Stimulated activated CD8-positive, alpha-beta memory T cell treated with anti-CD3 and anti-CD28 coated beads, Interleukin-12 subunit alpha, Interleukin-12 subunit beta, amount 100 ng/mL, for 1 hour (primary cell): Measurements from ENCODE around the gene STOML1.
A peak's percentile ranks its signal among the peaks of the same experiment; 100 is the strongest.
"Not testable (repeated sequence)": the region's sequence is repeated elsewhere in the genome, so short reads cannot be mapped to it uniquely, and the experiment has no call there.

Experiments
- DNase-seq: peaks from one replicate; pipeline ENCODE4 v3.0.0-alpha.2; 2020; ENCODE audit warnings: low read depth

Gene STOML1

DNA sequence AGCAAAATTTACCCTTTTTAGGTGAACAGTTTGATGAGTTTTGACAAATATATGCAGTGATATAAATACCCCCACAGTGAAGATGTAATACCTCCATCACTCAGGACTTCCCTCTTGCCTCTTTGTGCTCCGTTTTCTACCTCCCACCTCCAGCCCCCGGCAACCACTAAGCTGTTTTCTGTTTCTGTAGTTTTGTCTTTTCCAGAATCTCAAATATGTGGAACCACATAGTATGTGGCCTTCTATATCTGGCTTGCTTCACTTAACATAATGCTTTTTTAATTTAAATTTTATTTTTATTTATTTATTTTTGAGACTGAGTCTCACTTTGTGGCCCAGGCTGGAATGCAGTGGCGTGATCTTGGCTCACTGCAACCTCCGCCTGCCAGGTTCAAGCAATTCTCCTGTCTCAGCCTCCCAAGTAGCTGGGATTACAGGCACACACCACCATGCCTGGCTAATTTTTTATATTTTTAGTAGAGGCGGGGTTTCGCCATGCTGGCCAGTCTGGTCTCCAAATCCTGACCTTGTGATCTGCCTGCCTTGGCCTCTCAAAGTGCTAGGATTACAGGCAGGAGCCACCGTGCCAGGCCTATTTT, 31.5 kb downstream of the STOML1 start:
- DNase-seq = not testable (repeated sequence)

- no peak for DNase-seq
Observed at GRCh38 chr15:73959801-73960200, 32.3 kb downstream of the STOML1 start.

- DNase-seq = no peak
Observed at GRCh38 chr15:73959012-73959581, 33.0 kb downstream of the STOML1 start.

DNA sequence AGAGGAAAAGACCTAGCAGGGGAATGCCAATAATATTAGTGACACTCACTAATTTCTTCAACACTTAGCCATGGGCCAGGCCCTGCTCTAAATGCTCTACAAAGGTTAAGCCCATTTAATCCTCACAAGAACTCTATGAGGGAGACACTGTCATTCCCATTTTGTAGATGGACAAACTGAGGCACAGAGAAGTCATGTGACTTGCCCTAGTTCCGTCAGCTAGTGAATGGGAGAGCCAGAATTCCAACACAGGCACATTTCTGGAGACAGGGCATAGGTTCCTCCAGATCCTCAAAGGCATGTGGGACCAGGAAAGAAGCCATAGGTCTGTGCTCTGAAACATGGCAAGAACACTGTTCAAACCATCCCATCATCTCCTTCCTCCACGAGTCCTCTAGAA, 34.3 kb downstream of the STOML1 start:
- DNase-seq = no peak

- no peak for DNase-seq
Observed at GRCh38 chr15:73957276-73957675, 34.8 kb downstream of the STOML1 start.

GRCh38 chr15:73956743-73957135, 35.4 kb downstream of the STOML1 start:
- no peak for DNase-seq

GRCh38 chr15:73955861-73956742, 36.0 kb downstream of the STOML1 start:
- no peak for DNase-seq

DNA sequence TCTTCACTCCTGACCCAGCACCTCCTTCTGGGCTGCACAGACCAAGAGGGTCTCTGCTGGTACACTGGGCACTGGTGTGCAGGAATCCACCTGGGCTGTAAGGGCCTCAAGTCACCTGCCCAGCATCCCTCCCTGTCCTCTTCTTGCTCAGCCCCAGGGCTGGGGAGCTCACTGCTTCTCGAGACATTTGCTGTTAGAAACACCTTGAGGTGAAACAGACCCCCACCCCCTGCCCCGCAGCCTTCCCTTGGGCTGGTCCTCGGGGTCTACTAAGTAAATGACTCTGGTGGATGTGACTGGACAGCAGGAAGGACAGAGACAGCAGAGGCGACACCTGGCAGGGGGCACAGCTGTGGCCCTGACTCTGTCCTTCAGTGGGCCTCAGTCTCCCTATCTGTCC, 36.8 kb downstream of the STOML1 start:
- DNase-seq = no peak

DNA sequence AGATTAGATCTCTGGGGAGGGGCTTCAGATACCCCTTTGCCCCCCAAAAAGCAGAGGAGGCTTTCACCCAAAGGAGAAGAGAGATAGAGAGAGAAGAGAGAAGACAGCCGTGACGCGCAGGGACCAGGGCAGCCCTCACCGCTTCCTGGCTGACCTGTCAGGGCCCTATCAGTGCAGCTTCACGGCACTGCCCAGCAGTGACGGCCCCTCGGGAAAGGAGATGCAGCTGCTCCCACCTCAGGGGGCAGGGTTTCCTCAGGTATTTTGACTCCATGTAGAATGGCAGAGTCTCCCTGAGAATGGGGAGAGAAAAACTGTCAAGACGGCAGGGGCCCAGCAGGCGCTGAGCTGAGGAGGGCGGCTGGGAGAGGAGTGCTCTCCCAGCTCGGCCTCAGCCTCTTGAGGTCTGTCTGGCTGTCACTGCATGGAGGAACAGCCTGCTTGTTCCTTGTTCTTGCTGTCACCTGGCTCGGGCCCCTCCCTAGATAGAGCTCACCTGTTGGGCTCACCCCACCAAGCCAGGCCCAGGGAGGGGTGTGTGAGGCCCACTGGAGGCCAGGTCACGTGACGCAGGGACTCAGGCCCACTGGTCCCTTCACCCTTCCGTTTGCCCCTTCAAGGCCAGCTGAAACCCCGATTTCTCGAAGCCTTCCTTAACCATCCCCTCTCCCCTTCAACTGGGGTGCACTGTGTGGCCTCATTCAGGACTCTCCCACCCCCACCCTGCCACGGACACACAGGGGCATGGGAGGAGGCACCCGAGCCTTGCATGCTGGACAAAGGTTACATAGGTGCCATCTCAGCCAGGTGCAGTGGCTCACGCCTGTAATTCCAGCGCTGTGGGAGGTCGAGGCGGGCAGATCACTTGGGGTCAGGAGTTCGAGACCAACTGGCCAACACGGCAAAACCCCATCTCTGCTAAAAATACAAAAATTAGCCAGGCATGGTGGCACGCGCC, 37.6 kb downstream of the STOML1 start:
- DNase-seq = no peak

DNA sequence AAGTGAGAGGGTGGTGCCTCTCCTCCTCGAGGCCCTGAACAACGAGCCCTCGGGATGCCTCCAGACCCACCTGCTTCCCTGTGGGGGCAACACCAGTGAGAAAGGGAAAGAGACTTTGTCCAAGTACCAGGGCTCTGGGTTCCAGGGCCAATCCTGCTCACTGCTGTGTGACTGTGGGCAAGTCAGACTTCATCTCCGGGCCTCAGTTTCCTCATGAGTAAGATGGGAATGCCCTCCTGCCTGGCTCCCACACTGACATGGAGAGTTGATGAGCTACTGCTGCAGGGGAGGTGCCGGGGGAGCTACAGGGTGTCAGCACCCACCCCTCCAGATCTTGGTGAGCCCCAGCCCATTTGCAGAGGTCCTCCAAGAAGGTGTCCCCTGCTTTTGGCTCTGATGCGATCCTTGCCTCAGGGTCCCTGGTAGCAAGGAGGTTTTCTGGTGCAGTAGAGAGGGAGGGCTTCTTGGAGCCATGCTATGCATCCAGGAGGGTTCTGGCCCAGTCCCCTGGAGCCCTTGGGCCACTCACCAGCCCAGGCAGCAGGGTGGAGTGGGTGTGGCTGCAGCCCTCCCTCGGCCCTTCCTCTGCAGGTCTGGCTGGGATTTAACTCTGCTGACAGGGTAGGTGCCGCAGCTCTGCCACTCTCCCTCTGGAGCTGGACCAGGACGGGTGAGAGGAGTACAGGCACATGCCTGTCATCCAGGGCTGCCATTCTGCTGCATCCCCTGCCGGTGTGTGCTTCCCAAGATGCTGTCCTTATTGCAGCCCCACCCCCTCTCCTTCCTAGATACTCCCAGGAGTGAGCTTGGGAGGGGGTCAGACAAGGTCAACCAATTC, 39.0 kb downstream of the STOML1 start:
- DNase-seq = no peak

DNA sequence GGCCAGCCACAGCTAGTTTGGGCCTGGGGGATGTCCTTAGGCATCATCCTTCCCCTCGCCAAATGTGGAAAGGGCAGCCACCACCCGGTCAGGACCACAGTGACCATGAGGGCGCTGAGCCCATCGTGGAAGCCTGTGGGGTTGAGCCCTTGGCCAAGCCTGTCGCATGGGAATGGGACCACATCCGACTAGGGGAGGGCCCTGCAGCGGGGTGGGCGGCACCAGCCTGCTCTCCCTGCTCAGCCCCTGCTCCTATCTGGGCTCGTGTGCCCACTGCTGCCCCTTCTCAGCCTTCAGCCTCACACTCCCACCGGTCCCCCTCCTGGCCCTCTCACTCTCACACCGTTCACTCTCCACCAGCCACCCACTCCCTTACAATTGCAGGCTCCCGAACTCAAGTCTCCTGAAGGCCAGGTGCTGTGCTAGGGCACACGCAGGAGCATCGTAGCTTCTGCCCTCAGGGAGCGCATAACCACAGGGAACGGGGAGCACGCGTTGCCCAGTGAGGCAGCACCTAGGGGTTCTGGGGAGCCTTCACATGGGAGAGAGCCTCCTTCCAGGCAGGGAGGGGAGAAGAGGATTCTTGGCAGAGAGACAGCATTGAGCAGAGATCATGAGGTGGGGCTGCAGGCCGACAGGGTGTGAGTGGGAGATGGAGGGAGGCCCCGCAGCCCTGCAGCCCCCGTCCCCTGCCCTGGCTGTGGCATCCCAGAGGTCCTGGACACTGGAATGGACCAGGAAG, 39.8 kb downstream of the STOML1 start:
- DNase-seq = no peak

DNA sequence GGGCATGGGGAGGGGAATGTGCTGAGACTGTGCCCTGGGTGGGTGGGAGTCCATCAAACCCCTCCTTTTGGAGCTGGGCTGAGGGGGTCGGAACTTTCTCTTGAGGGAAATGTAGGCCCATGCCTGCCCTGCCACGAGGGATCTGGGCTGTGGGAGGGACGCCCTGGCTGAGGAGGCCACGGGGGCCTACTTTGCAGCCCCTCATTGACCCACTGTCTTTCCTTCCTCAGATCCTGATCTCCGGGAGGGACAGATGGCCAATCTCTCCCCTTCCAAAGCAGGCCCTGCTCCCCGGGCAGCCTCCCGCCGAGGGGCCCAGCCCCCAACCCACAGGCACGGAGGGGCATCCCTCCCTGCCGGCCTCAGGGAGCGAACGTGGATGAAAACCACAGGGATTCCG, 40.5 kb downstream of the STOML1 start:
- no peak for DNase-seq

- peak; percentile 57 for DNase-seq
Observed at GRCh38 chr15:73950831-73951561, 41.1 kb downstream of the STOML1 start.

GRCh38 chr15:73950479-73950830, 41.6 kb downstream of the STOML1 start:
- DNase-seq = no peak

DNA sequence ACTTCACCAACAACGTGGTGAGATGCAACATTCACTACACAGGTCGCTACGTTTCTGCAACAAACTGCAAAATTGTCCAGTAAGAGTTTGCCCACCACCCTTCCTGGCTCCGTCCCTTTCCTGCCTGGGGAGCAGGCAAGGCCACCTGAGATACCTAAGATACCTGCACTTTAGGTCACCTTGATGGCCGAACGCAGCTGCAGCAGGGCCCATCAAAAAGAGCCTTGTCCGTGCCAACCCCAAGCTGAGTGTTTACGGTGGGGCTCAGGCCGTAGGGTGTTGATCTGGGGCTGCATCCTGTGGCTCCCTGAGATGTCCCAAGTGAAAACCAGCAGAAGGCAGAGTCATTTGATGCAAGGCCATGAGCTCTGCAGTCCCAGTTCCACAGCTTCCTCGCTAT, 42.6 kb downstream of the STOML1 start:
- no peak for DNase-seq

GRCh38 chr15:73948982-73949381, 43.1 kb downstream of the STOML1 start:
- no peak for DNase-seq

DNA sequence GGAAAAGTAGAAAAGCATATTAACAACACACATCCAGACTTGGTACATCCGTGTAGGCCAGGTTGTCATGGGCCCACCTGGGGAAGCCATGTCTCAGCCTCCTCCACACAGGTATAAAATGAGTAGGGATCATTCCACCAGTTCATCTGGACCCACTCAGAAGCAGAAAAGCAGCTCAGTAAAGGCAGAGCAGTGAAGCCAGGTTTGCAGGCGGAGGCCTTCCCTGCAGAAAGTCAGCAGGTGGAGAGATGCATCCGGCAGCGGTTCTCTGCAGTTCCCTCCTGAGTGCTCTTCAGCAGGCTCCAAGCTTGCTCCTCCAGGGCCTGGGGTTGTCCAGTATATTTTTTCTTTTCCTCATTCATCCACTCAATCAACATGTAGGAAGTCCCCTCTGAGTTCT, 43.7 kb downstream of the STOML1 start:
- DNase-seq = no peak

GRCh38 chr15:73947651-73948050, 44.4 kb downstream of the STOML1 start:
- DNase-seq = no peak

DNA sequence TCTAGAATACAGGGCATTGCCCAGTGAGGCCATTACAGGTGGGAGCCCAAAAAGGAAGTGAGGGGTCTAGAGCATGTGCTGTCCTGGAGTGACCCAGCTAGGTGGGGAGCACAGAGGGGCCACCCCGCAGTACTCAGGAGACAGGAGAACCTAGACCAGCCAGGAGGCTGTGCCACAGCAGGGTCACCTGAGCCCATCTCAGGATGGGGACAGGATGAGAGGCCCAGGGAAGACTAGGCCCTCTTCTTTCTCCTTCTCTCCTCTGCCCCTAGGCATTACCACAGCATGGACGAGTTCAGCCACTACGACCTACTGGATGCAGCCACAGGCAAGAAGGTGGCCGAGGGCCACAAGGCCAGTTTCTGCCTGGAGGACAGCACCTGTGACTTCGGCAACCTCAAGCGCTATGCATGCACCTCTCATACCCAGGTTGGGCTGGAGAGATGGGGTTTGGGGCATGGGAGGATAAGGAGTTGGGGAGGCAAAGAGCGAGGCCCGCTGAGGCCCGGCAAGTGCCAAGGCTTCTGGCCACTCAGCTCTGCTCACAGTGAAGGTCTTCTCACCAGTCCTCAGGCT, 45.2 kb downstream of the STOML1 start:
- no peak for DNase-seq
